ENCODE measurements around the gene TENM3.

The TENM3 gene

DNA sequence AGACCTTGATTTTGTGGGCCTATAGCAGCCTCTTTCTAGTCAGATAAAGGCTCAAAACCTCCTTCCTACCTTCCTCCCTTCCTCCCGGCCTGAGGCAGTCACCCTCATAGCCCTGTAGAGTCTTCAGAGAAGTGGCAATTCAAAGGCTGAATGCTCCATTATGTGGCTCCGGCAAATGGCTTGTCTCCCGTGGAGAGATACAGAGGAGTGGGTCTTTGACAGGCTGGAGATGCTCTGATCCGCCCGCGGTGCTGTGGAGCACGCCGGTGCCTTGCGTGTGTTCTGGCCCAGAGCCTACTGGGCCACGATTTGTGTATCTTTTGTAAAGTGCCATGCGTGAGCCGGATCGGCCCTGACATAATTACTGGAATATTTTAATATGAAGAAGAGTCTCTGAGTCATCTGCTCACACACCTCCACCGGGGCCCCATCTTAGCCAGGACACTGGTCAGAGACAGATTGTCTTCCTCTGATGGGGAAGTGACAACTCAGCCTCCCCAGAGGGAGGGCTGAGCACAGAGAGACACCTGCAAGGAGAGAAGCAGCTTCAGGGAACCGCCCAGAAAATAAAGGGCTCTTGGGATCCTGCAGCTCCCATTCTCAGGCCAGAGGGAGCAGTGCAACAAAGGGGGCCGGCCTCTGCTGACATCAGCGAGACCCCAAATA, 585.3 kb downstream of the TENM3 start:
- DNase-seq = no peak

DNA sequence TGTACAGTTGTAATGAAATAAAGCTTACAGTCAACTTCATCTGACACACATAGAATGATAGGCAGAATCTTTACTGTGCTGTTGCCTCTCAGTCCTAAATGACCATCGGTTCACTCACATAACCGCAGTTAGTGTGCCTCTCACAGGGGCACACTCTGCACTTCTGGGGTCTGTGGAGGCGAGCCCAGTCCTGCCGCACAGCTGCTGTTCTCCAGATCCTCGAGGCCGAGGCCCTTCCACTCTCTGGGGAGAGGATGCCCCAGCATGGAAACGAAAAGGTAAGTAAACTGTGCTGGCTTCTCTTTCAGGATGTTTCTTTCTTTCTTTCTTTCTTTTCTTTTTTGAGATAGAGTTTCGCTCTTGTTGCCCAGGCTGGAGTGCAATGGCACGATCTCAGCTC, 586.0 kb downstream of the TENM3 start:
- DNase-seq = no peak

- DNase-seq = no peak
These were observed 588.2 kb downstream of the TENM3 start for GRCh38 chr4:182831376-182831775.

DNA sequence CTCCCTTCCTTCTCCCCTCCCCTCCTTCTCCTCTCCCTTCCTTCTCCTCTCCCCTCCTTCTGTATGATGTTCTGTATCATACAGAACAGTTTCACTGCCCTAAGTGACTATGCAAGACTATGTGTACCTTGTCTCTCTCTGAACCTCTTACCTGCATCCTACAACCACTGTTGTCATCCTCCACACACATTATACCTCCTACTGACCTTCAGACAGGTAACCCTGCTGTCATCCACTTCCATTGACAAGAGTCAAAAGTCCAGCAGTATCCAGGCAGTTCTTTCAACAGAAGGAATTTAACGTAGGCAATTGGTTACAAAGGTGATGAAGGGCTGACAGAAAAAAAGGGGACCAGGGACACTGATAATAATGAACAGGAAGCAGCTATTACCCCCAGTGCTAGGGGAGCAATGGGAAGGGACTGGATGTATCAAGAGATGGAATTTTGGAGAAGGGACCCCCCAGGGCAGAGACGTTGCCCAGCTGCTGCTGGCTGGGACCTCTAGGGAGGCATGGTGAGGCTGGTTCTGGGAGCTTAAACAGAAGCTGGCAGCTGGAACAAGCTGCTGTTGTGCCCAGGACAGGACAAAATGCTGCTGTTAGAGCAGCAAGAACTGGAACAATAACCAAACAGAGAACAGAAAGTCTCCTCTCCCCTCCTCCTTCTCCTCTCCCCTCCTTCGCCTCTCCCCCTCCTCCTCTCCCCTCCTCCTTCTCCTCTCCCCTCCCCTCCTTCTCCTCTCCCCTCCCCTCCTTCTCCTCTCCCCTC, 589.3 kb downstream of the TENM3 start:
- DNase-seq = no peak

DNA sequence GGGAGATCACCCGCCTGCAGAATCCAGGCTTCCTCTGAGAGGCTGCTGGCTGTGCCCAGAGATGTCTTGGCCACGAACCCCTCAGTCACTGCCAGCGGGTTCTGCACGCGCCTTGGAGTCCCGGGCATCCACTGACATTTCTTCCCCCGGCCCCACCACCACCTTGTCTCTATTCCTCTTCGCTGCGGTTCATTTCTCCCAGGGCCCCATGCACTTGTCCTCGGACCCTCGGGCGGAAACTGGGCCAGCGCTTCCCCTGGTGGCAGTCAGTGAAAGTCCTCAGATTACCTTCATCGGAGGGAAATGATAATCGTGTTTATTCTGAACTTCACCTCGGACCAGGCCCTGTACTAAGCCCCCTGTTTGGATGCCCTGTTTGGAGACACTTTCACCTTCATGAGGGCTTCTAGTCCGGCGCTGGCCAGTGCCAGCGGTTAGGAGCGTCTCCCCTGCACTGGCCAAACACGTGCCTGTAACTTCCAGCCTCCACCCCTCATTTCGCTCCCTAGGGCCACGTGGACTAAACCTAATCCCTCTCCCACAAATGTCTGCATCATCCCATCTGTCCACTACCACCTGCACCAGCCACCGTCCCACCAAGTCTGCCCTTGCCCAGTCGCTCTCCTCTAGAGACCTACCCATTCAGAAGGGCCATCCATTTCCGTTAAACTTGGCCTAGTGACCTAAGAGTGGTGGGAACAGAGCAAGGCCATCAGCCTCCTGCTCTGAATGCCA, 592.0 kb downstream of the TENM3 start:
- DNase-seq = no peak

DNA sequence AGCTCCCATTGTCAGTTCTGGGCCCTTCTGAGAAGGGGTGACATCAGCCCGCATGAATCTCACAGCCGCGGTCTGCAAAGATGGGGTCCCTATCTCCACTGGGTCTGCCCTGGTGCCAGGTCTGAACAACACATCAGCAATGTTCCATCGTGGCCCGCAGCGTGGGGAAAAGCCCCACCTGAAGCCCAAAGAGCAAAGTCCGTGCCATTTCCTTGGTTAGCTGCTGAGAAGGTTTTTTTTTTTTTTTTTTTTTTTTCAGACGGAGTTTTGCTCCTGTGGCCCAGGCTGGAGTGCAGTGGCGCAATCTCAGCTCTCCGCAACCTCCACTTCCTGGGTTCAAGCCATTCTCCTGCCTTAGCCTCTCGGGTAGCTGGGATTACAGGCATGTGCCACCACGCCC, 594.6 kb downstream of the TENM3 start:
- DNase-seq = no peak

- no peak for DNase-seq
These were observed 595.3 kb downstream of the TENM3 start for GRCh38 chr4:182838535-182838934.

GRCh38 chr4:182839256-182839655, 596.1 kb downstream of the TENM3 start:
- no peak for DNase-seq

DNA sequence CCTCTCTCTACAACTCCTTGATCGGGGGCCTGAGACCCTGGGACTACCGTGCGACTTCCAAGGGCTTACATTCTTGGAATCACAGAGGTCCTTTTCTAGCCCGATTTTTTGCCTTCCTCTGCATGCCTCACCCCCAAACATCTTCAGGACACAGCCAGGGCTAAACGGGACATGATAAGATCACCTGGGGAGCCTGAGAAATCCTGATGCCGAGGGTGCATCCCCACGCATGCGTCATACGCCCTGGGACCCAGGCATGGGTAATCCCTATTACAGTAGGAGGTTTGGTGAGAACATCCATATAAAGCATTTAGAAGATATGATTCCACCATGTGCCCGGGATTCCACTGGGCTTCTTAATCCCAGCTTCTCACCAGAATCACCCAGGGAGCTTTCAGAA, 596.9 kb downstream of the TENM3 start:
- no peak for DNase-seq

- no peak for DNase-seq
These were observed 599.0 kb downstream of the TENM3 start for GRCh38 chr4:182842104-182842600.

DNA sequence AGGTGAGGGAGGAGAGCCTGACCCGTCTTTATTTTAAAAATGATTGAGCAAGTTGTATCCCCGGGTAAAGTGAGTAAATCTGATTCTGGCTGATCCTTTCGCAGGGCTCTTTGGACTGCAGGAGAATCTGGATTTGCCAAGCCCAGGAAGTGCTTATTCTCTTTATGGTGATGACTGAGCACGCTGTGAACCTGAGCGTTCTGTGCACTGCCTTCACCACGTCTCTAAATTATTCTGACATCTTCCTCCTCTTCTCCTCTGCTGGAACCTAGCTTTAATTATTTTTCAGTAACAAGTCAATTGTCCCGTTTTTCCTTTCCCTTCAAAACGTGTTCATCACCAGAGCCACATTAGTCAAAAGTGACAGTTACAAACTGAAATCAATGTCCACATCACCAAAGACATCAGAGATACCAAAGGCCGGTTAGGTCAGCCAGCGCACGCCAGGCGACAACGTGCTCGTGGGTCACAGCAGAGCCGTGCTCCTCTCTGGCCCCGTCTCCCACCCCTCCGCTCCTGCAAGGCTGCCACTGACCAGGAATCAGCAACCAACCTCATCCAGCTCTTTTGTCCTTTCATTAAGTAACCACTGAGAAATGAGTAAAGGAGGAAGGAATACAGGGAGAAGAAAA, 599.7 kb downstream of the TENM3 start:
- no peak for DNase-seq

DNA sequence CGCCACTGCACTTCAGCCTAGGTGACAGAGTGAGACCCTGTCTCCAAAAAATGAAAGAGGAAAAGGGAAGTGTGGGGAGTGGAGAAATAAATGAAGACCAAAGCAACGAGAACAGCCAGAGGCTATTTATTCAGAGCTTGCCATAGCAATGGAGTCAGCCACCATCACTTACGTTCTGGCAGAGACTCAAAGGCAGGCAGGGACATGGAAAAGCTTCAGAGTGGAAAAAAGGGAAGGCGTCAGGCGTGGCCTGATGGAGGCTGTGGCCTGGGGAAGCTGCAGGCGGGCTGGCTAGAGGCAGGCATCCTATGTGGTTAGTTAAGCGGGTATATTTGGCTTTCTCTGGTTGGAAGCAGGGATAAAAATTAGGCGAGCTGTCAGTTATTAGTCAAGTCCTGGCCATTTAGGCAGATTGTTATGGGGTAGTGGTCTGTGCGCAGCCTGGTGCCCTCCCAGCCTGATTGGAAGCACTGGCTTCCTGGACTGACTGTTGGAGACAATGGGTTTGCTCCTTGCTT, 600.7 kb downstream of the TENM3 start:
- DNase-seq = no peak

- no peak for DNase-seq
These were observed 602.4 kb downstream of the TENM3 start for GRCh38 chr4:182845618-182846017.

DNA sequence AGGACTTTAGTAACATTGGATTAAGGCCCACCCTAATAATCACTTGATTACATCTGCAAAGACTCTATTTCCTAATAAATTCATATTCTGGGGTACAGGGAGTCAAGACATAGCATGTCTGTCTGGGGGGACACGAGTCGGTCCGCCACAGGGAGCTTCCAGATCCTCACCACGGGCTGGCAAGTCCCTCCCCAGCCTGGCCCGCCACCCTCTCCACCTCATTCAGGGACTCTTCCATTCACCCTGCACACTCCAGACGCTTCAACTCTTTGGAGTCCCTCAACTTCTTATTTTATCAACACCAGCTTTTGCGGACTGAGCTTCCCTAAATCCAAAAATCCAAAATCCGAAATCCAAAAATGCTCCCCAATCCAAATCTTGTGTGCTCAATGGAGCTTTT, 602.8 kb downstream of the TENM3 start:
- DNase-seq = no peak

GRCh38 chr4:182847576-182848450, 604.6 kb downstream of the TENM3 start:
- DNase-seq = no peak

GRCh38 chr4:182848685-182849084, 605.5 kb downstream of the TENM3 start:
- DNase-seq = no peak

All from NCI-H1048 (cell line).